ENCODE results near the gene LRRC37A2.
"Not testable (repeated sequence)": the region's sequence is repeated elsewhere in the genome, so short reads cannot be mapped to it uniquely, and the experiment has no call there.

LRRC37A2 gene

DNA sequence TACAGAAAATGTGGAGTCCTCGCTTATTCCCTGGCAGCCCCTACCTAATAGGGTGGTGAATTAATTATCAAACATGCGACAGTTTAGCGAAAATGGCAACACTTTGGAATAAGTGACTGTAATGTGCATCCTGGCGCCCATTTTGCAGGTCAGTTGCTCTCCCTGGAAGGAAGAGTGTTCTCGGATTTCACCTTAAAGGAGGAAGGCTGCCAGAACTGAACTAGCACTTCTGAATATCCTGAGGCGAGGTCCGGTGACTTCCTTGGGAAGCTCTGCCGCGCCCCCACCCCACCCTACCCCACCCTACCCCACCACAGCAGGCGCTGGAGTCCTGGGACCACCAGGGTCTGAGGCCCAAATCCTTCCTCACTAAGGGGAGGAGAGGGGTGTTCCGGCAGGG is at the start of gene LRRC37A2:
TSS of gene LRRC37A2 (plus strand) at position 301 of the 400 bp plus-strand sequence. CDS start 245 bp downstream, outside the sequence.
- H3K4me3 ChIP-seq (ENCODE audit: low read depth, low read length); DNase-seq (ENCODE audit: low read depth): not testable (repeated sequence)

DNA sequence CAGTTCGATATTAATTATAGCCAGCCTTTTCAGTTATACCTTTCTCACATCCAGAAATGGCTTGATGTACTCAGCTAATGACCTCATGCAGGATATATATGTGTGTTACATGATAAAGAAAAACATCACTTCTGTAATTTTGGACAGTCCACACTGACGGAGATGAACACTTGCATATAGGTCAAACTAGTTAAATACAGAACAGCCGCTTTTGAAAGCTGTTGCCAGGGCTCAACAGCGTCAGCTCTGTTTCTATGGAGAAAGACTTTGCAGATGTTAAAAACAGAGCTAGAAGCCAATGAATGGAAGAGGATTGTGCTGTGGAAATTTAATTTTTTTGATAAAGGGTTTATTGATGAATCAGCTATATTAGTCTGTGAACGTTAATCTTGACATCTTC is 44.6 kb upstream of the LRRC37A2 start:
- DNase-seq (ENCODE audit: low read depth); H3K4me3 ChIP-seq (ENCODE audit: low read depth, low read length): not testable (repeated sequence)

DNA sequence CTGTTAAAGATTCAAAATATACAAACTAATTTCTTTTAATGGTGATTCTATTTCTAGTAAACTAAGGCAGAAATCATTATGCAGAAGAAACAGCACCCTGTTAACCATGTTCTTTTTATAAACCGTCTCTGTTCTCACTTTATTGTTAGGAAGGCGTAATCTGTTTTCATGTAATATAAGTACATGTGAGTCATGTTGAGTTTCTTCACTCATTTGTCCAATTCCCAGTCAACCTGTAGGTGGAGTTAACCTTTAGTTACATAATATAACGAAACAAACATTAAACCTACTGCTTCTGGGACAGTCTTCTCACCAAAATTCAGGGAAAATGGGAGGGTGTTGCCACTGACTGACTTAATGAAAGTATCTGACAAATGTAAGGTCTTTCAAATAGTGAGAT is 37.8 kb upstream of the LRRC37A2 start:
- H3K4me3 ChIP-seq (ENCODE audit: low read depth, low read length); DNase-seq (ENCODE audit: low read depth): not testable (repeated sequence)

DNA sequence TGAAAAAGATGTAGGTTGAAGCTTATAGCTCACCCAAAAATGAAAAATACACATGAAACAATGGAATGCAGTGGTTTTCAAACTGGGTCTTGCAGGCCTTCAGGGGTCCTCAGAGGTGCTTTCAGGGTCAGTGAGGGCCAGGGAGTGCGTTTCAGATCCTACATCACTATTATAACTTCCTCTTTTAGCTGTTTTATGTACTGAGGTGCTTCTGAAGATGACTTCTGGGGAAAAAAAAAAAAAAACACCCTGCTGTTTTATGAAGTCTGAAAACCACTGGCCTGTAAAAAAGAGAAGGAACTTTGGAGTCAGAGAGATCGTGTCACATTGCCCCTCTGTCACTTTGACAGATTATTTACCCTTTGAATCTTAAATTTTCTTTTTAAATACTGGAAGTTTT is 36.7 kb upstream of the LRRC37A2 start:
- DNase-seq (ENCODE audit: low read depth); H3K4me3 ChIP-seq (ENCODE audit: low read depth, low read length): not testable (repeated sequence)

DNA sequence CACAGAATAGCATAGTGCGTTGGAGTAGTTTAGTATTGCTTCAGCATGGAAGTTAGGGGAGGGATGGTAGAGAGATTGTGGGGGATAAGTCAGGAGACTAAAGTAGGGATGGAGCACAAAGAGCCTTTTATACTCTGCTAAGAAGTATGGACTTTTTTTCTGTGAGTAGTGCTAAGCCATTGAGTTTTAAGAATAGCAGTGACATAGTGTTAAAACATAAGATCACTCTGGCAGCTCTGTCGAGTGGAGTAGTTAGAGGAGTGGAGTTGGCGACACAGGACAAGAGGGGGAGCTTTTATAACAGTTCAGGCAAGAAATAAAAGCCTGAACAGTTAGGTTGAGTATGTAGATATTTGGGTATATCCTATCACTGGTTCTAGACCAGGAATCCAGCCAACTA is 33.4 kb upstream of the LRRC37A2 start:
- DNase-seq (ENCODE audit: low read depth); H3K4me3 ChIP-seq (ENCODE audit: low read depth, low read length): not testable (repeated sequence)

DNA sequence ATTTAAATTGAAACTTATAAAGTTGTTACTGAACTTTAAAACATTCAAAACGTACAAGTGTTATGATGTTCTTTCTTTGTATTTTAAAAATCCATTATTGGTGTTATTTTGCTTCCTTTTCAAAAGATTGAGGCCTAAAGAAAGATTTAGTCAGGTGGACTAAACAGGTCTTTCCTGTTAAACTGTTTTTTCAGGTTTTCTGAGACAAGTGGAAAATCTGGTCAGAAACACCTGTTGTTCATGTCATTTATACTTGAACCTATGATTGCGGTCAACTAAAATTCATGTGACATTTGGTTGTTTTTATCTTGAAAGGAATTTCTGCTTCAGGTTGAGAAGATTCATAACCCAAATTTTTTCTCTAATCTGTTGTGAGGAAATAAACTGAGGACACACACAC is 31.0 kb upstream of the LRRC37A2 start:
- not testable (repeated sequence) for H3K4me3 ChIP-seq (ENCODE audit: low read depth, low read length); DNase-seq (ENCODE audit: low read depth)

DNA sequence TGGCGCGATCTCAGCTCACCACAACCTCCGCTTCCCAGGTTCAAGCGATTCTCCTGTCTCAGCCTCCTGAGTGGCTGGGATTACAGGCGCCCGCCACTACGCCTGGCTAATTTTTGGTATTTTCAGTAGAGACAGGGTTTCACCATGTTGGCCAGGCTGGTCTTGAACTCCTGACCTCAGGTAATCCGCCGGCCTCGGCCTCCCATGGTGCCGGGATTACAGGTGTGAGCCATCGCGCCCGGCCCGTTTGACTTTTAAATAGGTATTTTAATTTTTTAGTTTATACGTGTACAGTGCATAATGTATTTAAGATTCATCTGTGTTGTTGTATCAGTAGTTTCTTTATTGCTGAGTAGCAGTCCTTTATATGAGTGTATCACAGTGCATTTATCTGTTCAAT is 20.2 kb upstream of the LRRC37A2 start:
- H3K4me3 ChIP-seq (ENCODE audit: low read depth, low read length), result not testable (repeated sequence)

DNA sequence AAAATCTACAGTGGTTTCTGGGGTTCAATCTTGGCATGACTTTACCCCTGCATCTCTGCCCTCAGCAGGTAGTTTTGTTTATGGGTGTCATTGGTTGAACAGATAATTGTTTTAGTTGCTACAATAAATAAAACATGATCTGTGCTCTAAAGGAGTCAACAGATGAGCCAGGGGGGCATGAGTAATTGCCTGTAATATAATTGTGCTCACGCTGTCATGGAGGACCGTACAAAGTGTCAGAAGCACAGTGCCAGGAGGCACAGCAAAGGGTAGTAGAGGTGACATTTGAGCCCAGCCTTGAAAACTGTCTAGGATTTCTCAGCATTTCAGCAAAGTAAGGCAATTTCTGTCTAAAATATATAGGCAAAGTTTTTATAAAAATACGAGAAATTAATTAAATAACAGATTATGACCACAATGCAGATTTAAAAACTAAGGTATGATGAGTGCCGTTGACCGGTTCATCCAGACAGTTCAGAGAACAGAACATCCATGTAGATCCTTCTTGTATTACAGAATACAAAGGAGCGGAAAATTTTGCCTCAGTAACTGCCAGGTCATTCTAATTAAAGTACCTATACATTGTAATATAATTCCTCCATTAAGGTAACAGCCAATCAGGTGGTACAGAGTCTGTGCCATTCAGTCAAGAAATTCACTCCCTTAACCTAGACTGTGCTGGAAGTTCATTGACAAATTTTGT is 12.7 kb upstream of the LRRC37A2 start:
- DNase-seq (ENCODE audit: low read depth); H3K4me3 ChIP-seq (ENCODE audit: low read depth, low read length): not testable (repeated sequence)

More for the DNA sequence above, 20.2 kb upstream of the LRRC37A2 start:
- not testable (repeated sequence) for DNase-seq (ENCODE audit: low read depth)

DNA sequence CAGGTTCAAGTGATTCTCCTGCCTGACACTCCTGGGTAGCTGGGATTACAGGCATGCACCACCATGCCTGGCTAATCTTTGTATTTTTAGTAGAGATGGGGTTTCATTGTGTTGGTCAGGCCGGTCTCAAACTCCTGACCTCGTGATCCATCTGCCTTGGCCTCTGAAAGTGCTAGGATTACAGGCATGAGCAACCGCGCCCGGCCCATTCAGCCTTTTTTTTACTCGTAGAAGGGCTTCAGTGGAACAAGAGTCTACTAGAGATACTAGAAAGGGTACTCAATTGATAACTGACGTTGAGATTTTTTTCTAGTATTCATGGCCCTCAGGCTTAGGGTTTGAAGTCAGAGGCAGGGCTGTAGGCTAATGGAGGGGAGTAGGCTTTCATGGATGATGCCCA is 6.4 kb upstream of the LRRC37A2 start:
- not testable (repeated sequence) for H3K4me3 ChIP-seq (ENCODE audit: low read depth, low read length); DNase-seq (ENCODE audit: low read depth)

DNA sequence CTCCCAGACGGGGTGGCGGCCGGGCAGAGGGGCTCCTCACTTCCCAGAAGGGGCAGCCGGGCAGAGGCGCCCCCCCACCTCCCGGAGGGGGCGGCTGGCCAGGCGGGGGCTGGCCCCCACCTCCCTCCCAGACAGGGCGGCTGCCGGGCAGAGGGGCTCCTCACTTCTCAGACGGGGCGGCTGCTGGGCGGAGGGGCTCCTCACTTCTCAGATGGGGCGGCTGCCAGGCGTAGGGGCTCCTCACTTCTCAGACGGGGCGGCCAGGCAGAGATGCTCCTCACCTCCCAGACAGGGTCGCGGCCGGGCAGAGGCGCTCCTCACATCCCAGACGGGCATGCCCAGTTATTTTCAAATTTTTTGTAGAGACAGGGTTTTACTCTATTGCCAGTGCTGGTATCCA is 22.4 kb downstream of the LRRC37A2 start:
- DNase-seq (ENCODE audit: low read depth), result not testable (repeated sequence)

DNA sequence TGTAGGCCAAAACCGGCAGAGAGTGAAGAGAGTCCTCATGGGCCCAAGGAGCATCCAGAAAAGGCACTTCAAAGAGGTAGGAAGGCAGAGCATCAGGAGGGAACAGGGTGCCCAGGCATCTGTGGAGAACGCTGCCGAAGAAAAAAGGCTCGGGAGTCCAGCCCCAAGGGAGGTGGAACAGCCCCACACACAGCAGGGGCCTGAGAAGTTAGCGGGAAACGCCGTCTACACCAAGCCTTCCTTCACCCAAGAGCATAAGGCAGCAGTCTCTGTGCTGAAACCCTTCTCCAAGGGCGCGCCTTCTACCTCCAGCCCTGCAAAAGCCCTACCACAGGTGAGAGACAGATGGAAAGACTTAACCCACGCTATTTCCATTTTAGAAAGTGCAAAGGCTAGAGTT is 36.3 kb downstream of the LRRC37A2 start:
- H3K4me3 ChIP-seq (ENCODE audit: low read depth, low read length); DNase-seq (ENCODE audit: low read depth): not testable (repeated sequence)

More for the DNA sequence above, 22.4 kb downstream of the LRRC37A2 start:
- not testable (repeated sequence) for H3K4me3 ChIP-seq (ENCODE audit: low read depth, low read length)

DNA sequence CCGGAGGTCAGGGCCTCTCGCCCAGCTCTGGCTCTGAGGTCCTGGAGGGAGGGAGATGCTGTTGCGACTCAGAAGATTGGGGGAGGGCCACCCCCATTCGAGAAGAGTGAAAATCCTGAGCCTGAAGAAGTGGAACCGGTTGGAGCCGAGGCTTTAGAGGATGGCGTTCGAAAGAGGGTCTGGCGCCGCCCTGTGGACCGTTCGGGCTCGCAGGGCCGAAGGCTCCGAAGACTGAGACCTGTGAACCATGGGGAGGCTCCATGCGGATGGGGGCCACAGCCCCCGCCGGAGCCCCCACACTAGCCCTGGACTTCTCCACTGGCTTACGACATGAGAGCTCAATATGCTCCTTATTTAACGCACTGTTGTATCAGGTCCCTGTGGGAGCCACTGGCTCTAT is 46.9 kb downstream of the LRRC37A2 start:
- not testable (repeated sequence) for DNase-seq (ENCODE audit: low read depth)

DNA sequence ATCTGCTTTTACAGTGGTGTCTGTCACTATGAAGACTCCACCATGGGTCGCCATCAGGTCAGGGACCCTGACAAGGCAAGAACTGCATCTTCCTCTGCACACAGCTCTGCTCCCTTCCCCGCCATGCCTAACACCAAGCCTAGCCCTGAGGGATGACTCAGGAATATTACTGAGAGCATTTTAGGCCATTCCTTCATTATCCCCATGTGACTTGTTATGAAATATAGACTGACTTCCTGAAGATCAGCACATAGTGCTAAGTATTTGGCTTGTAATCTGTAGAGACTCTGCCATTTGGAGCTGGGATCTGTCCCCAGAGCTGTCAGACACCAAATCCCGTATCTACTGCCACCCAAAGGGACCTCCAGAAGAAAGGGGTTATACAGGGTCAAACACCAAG is 47.8 kb downstream of the LRRC37A2 start:
- H3K4me3 ChIP-seq (ENCODE audit: low read depth, low read length); DNase-seq (ENCODE audit: low read depth): not testable (repeated sequence)

More for the DNA sequence above, 46.9 kb downstream of the LRRC37A2 start:
- not testable (repeated sequence) for H3K4me3 ChIP-seq (ENCODE audit: low read depth, low read length)

DNA sequence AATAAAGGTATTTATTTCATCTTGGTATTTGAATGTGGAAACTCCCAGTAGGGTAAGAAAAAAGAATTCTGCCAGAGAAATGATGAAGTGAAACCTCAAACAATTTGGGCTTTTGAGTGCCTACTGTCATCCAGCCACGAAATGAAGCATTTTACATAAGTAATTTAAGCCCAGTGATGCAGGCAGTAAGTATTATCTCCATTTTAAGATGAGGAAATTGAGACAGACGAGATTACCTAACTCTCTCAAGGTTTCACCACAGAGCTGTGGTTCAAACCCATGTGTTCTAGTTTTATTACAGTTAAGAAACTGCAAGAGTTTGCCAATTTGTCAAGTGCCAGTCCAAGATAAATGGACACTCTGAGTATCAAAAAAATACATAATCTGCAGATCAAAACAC is 54.0 kb downstream of the LRRC37A2 start:
- H3K4me3 ChIP-seq (ENCODE audit: low read depth, low read length); DNase-seq (ENCODE audit: low read depth): not testable (repeated sequence)

DNA sequence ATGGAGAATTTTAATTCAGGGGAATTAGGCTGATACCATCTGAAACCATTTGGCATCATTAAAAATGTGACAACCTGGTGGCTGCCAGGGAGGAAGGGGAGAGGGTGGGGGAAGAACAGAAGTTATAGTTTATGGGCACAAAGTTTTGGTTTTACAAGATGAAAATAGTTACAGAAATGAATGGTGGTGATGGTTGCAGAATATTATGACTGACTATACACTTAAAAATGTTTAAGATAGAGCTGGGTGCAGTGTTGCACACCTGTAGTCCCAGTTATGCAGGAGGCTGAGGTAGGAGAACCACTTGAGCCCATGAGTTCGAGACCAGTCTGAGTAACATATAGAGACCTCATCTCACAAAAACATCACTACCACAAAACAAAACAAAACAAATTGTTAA is 54.7 kb downstream of the LRRC37A2 start:
- not testable (repeated sequence) for DNase-seq (ENCODE audit: low read depth)

DNA sequence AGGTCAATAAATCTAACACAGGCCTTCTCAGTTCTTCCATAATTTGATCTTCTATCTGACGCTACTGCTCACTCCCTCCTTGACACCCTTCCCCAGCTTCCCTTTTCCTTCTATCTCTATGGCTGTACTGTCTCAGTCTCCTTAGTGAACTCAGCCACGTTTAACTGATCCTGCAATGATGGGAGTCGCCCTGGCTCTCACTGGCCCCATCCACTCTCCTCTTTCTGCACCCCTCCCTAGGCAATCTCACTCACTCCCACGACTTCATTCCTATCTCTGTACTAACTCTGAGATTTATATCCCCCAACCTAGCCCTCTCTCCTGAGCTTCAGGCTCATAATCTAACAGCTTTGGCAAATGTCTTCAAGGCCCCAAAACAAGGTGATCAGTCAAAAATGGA is 59.5 kb downstream of the LRRC37A2 start:
- DNase-seq (ENCODE audit: low read depth); H3K4me3 ChIP-seq (ENCODE audit: low read depth, low read length): not testable (repeated sequence)

More for the DNA sequence above, 54.7 kb downstream of the LRRC37A2 start:
- H3K4me3 ChIP-seq (ENCODE audit: low read depth, low read length), result not testable (repeated sequence)

DNA sequence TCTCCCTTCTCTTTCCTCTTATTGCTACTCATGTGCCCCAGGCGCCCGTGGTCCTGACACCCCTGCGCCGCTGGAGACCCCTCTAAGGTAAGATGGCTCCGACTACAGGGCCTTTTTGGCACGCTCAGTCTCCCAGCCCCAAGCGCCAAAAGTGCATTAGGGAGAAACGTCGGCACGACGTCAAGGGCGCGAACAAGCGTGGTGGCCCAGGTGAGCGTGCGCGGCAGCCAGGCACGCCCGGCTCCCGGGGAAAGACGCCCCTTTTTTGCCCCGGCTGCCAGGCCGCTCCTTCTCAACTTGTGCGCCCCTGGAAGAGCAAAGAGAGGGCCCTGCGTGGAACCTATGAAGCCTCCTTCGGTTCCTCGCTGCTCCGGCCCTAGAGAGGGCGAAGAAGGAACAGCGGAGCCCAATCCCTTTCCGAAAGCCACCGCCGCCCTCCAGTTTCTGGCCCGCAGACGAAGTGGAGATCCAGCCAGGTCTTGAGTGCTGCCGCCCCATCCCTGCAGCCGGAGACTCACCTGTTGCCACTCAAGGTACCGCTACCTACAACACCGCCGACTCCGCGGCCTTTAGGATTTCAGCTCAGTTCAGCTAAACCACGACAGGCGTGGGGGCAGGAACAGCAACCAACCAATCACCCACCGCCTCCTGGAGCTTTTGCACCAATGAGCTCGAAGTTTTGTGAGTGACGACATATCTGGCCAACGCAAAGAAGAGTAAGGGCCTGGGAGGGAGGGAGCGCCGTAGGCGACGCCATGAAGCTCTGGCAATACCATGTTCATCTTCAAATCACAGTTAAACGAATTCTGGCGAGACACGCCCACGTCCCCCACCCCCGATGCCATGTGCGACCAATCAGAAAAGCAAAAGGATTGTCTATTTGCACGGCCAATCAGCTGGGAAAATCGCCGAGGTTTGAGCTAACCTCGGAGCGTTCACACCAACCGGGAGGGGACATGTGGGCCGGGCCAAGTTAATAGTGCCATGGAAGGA is 67.1 kb downstream of the LRRC37A2 start, which contains the start of gene ARL17A:
TSS of gene ARL17A (minus strand) at position 609 of the 993 bp plus-strand sequence. CDS start 3,369 bp downstream, outside the sequence.
- DNase-seq (ENCODE audit: low read depth); H3K4me3 ChIP-seq (ENCODE audit: low read depth, low read length): not testable (repeated sequence)

DNA sequence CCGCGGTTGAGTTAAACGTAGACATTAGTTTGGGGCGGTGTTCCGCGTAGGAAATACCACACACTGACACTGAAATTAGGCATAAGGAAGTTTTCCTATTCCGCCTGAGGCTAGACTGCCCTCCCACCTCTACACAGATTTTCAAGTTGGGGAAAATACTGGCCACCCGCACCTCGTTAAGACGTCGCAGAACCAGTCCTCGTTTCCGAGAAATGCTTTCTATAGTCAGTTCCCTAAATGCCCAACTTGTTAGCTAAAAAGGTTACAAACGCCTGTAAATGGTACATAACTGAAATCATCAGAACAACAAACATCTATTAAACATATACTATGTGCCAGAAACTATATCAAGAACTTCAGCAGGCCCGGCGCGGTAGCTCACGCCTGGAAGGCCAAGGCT is 67.8 kb downstream of the LRRC37A2 start:
- H3K4me3 ChIP-seq (ENCODE audit: low read depth, low read length), result not testable (repeated sequence)

DNA sequence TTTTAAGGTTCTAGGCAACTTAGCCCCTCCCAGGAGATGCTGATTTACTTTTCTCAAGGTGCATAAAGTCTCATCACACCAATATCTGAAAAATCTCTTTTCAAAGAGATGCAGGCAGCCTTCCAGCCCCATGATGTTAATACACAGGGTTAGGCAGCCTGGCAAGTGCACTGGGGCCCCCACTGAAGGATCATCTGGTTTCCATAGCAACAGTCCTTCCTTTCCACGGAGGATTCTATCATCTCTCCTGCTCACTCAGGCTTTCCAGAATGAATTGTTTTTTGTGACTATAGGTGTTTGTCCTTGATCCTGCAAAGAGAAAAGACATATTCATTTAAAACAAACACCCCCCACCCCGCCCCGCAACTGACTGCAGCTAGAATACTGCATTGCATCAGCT is 73.2 kb downstream of the LRRC37A2 start:
- not testable (repeated sequence) for DNase-seq (ENCODE audit: low read depth); H3K4me3 ChIP-seq (ENCODE audit: low read depth, low read length)

More for the DNA sequence above, 67.8 kb downstream of the LRRC37A2 start:
- DNase-seq (ENCODE audit: low read depth), result not testable (repeated sequence)

Data from GM12864 (cell line).